Right atrium auricular region (tissue), 2 donors: ENCODE measurements around the gene SLC7A10. TPM values are rescaled to one million over a fixed set of nuclear protein-coding genes. Genes with fewer than 3 reads are reported as not detected.
"Not testable (repeated sequence)": the region's sequence is repeated elsewhere in the genome, so short reads cannot be mapped to it uniquely, and the experiment has no call there.

Source experiments
- DNase-seq: peaks from one replicate; pipeline ENCODE4 v3.0.0-alpha.2; 2019; ENCODE audit warnings: low spot score
- H3K27ac ChIP-seq, 2 donors: fragments of 200-600 bp; sonication (generic); 1 replicate in 1 of 2; 2 replicates in 1 of 2; pipeline ENCODE4 v1.5.1; 2016 to 2019
- H3K27me3 ChIP-seq, 2 donors: fragments of 200-600 bp; sonication (generic); one replicate each; pipeline versions ENCODE4 v1.5.1 to v1.6.0; 2017 to 2019
- H3K36me3 ChIP-seq: fragments of 200-600 bp; sonication (generic); one replicate; pipeline ENCODE4 v1.5.1; 2016
- H3K4me1 ChIP-seq, 2 donors: fragments of 200-600 bp; sonication (generic); one replicate each; pipeline versions ENCODE4 v1.5.1 to v1.6.0; 2017 to 2019
- H3K4me3 ChIP-seq, 2 donors: fragments of 200-600 bp; sonication (generic); 1 replicate in 1 of 2; 2 replicates in 1 of 2; pipeline ENCODE4 v1.5.1; 2017 to 2019; ENCODE audit warnings: mild to moderate bottlenecking in 1 of 2, moderate library complexity in 1 of 2
- H3K9me3 ChIP-seq, 2 donors: fragments of 200-600 bp; sonication (generic); one replicate each; pipeline ENCODE4 v1.5.1; 2019
- CTCF ChIP-seq, 2 donors: fragments of 200-600 bp; sonication (generic); IDR thresholded peaks; one replicate each; pipeline ENCODE4 v1.5.1; 2019; ENCODE audit warnings: antibody characterized with exemption in 2 of 2
- total RNA-seq, 2 donors: library from RNA; depleted of rRNA; stranded (reverse); fragments of >200 nt; gene quantifications; one replicate each; pipeline ENCODE4 v1.1.0, GENCODE V29; 2016

SLC7A10 gene
- total RNA-seq, 2 donors from 2014 or later, result 0.79 TPM; not detected in 1

- Histone ChIP-seq H3K9me3 (peaks cover 0 to 30% of the 10 kb centered on the region in 2 donors), H3K36me3 (no peaks in the 10 kb centered on the region), H3K27me3 (peaks cover 19 to 25% of the 10 kb centered on the region in 2 donors), H3K4me1 (peaks cover 0 to 17% of the 10 kb centered on the region in 2 donors), H3K4me3 (no peak overlapping the region), H3K27ac (no peak overlapping the region)
- DNase-seq, result no peak
- no peak for TF ChIP-seq CTCF (IDR thresholded peaks at IDR 0.05)
Observed at GRCh38 chr19:33229962-33230361, 4.3 kb upstream of the SLC7A10 start.

- no peak for TF ChIP-seq CTCF (IDR thresholded peaks at IDR 0.05)
- H3K4me1 ChIP-seq, result peaks cover 0 to 17% of the 10 kb centered on the region in 2 donors
- H3K27me3 ChIP-seq, result peaks cover 24 to 27% of the 10 kb centered on the region in 2 donors
- H3K9me3 ChIP-seq, result peaks cover 0 to 30% of the 10 kb centered on the region in 2 donors
- no peak overlapping the region for H3K27ac ChIP-seq
- H3K36me3 ChIP-seq, result no peaks in the 10 kb centered on the region
- DNase-seq, result no peak
- H3K4me3 ChIP-seq, result no peak overlapping the region
Observed at GRCh38 chr19:33227870-33228599, 2.4 kb upstream of the SLC7A10 start.

DNA sequence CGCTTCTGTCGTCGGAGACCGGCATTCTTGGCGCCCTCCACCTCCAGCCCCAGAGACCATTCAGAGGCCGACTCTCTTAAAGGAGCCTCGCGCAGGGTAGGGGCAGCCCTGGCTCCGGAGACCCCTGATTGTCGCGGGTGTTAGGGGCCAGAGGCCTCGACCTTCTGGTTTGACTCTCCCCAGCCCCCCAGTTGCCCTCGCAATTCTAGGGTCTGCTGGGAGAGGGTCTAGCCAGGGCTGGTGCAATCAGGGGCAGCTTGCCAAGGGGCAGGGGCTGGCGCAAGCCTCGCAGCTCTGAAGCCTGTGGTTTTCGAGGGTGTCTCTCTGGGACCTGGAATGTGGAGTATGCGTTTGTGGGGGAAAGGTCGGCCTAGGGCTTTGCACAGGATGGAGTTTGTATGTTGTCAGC, 1.6 kb upstream of the SLC7A10 start:
- Histone ChIP-seq H3K4me1 (peaks cover 0 to 17% of the 10 kb centered on the region in 2 donors), H3K27me3 (peaks cover 24 to 27% of the 10 kb centered on the region in 2 donors), H3K4me3 (no peak overlapping the region), H3K9me3 (peaks cover 0 to 30% of the 10 kb centered on the region in 2 donors), H3K36me3 (no peaks in the 10 kb centered on the region), H3K27ac (no peak overlapping the region)
- no peak for TF ChIP-seq CTCF (IDR thresholded peaks at IDR 0.05)
- no peak for DNase-seq

- Histone ChIP-seq H3K36me3 (no peaks in the 10 kb centered on the region), H3K9me3 (peaks cover 0 to 30% of the 10 kb centered on the region in 2 donors), H3K27me3 (peaks cover 24 to 27% of the 10 kb centered on the region in 2 donors), H3K4me1 (peaks cover 0 to 17% of the 10 kb centered on the region in 2 donors), H3K4me3 (peak overlapping the region in 1 of 2 donors; percentile 15), H3K27ac (no peak overlapping the region)
- no peak for DNase-seq
- no peak for TF ChIP-seq CTCF (IDR thresholded peaks at IDR 0.05)
Observed at GRCh38 chr19:33226550-33227241, 1.0 kb upstream of the SLC7A10 start.

DNA sequence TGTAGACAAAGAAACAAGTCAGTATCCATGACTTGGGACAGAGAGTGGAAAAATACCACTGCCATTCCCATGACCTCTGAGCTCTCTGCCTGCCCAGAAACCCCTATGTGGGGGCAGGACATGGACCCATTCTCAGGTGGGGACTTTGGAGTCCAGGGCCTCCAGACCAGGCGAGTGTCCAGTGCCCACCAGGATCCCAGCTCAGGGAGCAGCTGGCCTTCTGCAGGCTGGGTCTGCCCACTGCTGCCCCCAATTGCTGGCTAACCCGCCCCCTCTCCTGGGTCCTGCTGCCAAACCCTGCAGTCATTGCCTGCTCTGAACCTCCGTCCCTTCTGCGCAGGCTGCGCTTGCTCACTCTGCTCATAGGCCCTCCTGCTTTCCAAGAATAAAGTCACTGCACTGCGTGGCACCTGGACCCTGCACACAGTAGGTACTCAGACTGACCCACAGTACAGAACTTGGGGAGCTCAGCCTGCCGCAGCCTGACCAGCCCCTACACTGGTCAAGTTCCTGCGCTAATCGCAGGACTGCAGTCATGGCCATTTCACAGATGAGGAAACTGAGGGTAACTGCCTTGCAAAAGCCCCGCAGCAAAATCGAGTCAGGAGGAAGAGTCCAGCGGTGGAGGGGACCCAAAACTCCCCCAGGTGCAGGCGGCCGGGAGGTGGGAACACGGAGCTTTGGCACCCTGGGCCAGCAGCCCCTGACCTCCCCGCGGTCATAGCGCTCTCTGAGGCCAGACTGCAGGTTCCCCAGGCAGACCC, 774 bp downstream of the SLC7A10 start:
- no peak for TF ChIP-seq CTCF (IDR thresholded peaks at IDR 0.05)
- Histone ChIP-seq H3K4me1 (peaks cover 0 to 17% of the 10 kb centered on the region in 2 donors), H3K4me3 (peak overlapping the region in 1 of 2 donors; percentile 18), H3K36me3 (no peaks in the 10 kb centered on the region), H3K9me3 (peaks cover 0 to 30% of the 10 kb centered on the region in 2 donors), H3K27me3 (peaks cover 24 to 27% of the 10 kb centered on the region in 2 donors), H3K27ac (no peak overlapping the region)
- DNase-seq, result no peak

GRCh38 chr19:33222255-33222654, 3.4 kb downstream of the SLC7A10 start:
- not testable (repeated sequence) for DNase-seq, H3K9me3 ChIP-seq, H3K36me3 ChIP-seq, H3K27ac ChIP-seq, H3K4me3 ChIP-seq
- H3K27me3 ChIP-seq, result peaks cover 23 to 26% of the 10 kb centered on the region in 2 donors
- H3K4me1 ChIP-seq, result peaks cover 0 to 17% of the 10 kb centered on the region in 2 donors
